ENCODE measurements around the gene TBX21.
"Not testable (repeated sequence)": the region's sequence is repeated elsewhere in the genome, so short reads cannot be mapped to it uniquely, and the experiment has no call there.

Gene TBX21

DNA sequence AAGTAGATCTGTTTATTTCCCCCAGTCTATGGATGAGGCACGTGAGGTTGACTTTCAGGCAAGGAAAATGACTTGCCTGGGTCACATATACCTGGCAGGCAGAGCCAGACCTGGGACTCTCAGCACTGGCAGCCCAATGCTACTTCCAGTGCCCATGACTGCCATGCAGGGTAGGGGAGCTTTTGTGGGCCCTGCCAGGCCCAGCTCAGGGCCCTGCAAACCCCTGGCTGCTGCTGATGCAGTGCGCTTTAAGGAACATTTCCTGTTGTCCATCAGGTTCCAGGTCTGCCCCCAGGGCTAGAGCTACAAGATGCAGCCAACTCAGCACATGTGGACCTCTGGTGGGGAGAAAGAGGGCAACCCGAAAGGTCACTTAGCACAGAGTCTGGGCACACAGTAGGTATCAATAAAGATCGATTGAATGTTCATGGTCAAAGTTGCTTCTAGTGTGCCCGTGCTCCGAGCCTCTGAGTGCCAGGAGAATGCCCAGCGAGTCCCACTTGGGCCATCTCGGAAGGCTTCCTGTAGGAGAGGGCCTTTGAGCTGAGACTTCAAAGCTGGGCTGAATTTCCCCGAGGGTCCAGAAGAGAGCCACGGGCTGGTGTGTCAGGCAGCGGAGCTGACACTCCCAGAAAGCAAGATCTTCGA, 513 bp upstream of the TBX21 start:
- no peak for DNase-seq

GRCh38 chr17:47733674-47734410, 806 bp downstream of the TBX21 start:
- DNase-seq: no peak

GRCh38 chr17:47735139-47735464, 2.1 kb downstream of the TBX21 start:
- no peak for DNase-seq

DNA sequence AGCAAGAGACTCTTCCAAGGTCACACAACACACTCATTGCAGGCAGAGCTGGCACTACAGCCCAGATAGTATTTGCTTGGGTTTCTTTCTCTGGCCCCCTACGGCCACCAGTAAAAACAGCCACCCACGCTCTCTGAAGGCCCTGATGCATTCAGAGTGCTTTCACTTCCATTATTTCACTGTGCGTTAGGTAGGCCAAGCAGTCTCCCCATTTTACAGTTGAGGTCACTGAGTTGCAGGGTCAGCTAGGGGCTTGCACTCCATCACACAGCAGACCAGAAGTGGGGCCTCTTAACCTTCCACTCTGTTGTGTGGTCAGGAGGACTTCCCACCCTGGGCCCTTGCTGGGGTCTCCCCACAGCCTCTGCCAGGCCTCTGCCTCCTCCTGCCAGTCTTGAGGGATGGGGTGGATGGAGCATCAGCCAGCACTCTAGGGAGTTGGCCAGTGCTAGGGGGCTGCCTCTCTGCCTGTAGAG, 2.5 kb downstream of the TBX21 start:
- no peak for DNase-seq

DNA sequence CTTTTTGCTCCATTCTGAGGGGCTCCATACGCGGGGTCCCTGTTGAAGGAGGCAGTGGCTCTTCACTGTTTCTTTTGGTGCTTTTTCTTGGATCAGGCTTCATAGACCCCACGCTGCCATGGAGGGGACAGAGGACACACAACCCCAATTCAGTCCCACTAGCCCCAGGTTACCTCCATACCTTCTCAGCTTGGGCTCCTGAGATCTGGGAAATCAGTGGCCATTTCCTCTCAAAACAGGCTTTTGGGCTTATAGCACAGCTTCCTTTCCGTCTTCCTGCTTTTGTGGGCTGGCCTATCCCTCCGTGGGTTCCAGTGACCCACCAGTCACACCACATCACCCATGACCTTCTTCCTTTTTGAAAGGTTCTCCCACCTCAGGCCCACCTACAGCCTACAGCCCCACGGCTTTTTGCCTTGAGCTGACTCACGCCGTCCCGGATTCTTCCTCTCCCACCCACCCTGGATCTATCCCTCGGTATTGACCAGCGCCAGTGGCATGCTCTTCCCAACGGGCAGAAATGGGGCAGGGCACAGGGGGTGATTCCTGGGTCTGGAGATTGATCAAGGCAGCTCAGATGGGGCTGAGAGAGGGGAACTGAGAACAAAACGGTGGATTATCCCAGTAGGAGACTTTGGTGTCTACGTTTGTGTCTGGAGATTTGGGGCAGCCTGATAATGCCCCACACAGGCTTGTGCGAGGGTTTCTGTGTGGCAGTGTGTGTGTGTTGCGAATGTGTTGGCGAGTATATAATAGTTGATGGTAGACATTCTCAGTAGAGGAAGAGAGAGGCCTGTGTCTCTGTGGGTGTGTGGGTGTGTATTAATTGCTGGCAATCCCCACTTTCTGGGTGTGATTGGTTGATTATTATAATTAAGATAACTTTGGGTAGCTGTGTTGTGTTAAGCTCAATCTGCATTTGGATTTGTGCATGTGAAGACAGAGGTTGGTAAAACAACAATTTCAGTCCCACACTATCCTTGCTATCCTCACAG, 3.8 kb downstream of the TBX21 start:
- DNase-seq: no peak

DNA sequence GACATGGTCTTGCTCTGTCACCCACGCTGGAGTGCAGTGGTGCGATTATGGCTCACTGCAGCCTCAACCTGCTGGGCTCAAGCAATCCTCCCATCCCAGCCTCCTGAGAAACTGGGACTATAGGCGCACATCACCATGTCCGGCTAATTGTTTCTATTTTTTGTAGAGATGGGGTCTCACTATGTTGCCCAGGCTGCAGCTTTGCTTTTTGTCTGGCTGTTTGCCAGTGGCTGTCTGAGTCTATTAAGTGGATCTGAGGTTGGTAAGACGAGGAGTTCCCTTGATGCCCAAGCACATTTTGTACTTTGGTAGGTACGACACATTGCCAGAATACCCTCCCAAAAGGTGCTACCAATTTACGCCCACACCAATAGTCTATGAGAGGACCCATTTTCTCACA, 5.1 kb downstream of the TBX21 start:
- DNase-seq: no peak

DNA sequence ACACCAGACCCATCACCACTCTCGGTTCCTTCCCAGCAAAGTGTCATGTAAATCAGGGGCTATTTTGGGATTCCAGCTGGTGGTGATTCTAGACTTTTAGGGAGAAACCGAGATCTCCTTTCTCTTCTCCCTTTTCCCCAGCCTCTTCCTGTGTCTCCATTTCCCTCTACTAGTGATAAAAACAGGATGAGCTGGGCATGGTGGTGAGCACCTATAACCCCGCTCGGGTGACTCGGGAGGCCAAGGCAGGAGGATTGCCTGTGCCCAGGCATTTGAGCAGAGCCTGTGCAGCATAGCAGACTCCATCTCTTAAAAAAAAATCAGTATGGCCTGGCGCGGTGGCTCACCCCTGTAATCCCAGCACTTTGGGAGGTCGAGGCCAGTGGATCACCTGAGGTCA, 6.1 kb downstream of the TBX21 start:
- no peak for DNase-seq

GRCh38 chr17:47739945-47740344, 6.9 kb downstream of the TBX21 start:
- DNase-seq: not testable (repeated sequence)

DNA sequence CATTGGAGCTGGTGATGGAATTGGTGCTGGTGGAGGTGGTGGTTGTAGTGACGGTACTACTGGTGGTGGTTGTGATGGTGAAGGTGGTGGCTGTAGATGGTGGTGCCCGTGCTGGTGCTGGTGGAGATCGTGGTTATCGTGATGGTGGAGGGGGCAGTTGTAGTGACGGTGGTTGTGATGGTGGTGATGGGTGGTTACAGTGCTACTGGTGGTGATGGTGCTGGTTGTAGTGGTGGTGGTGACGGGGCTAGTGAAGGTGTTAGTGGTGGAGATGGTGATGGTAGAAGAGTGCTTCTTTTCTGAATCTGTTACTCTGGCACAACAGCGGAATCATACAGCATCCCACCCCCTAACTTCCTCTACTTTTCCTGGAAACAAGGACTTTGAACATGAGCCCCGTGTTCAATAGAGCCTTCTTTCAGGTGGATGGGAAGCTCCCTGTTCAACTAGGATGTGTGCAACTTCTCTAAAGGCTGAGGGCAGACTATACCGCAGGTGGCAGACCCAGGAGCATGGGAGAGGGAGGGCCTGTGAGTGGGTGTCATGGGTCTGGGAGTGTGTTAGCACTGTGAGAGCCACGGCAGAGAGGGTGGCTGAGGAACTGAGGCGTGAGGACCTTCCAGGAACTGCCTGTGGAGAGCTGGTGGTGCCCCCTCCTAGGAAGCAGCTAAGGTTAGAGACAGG, 8.2 kb downstream of the TBX21 start:
- DNase-seq: no peak

- no peak for DNase-seq
Measured at GRCh38 chr17:47741793-47742145, 8.7 kb downstream of the TBX21 start.

DNA sequence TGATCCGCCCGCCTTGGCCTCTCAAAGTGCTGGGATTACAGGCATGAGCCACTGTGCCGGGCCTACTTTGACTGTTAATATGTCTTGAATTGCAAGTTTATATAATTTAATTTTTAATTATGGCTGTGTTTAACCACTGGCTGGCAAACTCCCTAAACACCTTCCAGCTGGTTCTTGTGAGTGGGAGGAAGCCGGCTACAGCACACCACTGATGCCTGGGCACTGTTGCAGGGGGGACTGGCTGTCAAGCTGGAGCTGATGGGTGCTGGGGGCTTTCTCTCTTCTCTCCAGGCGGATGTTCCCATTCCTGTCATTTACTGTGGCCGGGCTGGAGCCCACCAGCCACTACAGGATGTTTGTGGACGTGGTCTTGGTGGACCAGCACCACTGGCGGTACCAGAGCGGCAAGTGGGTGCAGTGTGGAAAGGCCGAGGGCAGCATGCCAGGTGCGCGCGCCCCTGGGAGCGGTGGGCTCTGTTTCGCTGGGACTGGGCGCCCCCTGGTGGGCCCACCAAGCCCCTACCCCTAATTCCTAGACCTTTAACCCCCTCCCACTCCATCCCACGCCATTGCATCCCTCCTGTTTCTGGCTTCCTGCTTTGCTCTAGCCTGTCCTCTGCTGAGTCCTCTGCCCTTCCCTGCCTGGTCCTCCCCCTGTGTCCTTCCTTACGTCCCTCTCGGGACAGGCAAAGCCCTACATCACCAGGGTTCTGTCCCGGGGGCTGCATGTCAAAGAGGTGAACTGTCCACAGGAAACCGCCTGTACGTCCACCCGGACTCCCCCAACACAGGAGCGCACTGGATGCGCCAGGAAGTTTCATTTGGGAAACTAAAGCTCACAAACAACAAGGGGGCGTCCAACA, 9.5 kb downstream of the TBX21 start:
- DNase-seq: no peak

DNA sequence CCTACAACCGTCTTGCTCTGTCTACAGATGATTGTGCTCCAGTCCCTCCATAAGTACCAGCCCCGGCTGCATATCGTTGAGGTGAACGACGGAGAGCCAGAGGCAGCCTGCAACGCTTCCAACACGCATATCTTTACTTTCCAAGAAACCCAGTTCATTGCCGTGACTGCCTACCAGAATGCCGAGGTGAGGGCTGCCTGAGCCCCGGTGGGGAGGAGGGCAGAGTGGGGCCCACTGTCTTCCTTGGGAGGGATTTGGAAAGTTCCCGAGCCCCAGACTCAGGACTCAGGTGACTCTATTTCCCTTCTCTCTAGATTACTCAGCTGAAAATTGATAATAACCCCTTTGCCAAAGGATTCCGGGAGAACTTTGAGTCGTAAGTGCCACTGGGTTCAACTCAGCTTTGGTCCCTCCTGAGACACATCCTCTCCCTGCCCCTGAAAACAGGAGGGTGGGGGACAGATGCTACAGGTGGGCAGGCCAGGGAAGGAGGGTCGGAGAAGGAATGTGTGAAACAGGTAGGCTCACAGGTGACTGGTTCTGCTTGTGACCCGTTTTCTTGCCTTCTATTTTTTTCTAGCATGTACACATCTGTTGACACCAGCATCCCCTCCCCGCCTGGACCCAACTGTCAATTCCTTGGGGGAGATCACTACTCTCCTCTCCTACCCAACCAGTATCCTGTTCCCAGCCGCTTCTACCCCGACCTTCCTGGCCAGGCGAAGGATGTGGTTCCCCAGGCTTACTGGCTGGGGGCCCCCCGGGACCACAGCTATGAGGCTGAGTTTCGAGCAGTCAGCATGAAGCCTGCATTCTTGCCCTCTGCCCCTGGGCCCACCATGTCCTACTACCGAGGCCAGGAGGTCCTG, 11.4 kb downstream of the TBX21 start:
- DNase-seq: no peak

DNA sequence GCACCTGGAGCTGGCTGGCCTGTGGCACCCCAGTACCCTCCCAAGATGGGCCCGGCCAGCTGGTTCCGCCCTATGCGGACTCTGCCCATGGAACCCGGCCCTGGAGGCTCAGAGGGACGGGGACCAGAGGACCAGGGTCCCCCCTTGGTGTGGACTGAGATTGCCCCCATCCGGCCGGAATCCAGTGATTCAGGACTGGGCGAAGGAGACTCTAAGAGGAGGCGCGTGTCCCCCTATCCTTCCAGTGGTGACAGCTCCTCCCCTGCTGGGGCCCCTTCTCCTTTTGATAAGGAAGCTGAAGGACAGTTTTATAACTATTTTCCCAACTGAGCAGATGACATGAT, 12.0 kb downstream of the TBX21 start:
- no peak for DNase-seq

DNA sequence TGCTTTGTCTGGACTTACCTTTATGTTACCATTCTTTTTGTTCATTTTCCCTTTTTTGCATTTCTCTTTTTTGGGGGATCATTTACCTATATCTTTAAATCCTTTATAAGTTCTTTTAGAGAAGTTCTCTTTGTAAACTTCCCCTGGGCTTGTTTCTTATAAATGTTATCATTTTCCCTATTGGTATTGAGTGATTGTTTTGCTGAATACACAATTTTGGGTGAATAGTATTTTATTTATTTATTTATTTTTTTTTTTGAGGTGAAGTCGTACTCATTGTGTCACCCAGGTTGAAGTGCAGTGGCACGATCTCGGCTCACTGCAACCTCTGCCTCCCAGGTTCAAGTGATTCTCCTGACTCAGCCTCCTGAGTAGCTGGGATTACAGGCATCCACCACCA, 18.4 kb downstream of the TBX21 start:
- no peak for DNase-seq

GRCh38 chr17:47757386-47757785, 24.4 kb downstream of the TBX21 start:
- no peak for DNase-seq

- no peak for DNase-seq
Measured at GRCh38 chr17:47760409-47761140, 27.5 kb downstream of the TBX21 start.

GRCh38 chr17:47762728-47763127, 29.7 kb downstream of the TBX21 start:
- DNase-seq: no peak

DNA sequence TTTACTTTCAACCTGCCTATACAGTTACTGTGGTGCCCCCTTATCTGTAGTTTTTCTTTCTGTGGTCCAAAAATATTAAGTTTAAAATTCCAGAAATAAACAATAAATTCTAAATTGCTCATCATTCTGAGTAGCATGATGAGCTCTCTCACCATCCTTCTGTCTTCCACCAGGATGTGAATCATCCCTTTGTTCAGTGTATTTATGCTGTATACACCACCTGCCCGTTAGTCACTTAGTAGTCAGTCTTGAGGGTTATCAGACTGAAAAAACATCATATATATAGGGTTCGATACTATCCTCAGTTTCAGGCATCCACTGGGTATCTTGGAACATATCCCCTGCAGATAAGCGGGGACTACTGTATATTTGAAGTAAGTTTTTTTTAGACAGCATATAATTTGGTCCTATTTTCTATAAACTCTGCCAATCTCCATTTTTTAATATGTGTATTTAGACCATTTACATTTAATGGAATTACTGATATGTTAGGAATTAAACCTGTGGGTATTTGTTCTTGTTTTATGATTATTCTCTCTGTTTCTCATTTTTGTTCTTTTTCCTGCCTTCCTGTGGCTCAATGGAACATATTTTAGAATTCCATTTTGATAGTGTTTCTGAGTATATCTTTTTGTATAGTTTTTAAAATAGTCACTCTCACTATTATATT, 31.0 kb downstream of the TBX21 start:
- no peak for DNase-seq

DNA sequence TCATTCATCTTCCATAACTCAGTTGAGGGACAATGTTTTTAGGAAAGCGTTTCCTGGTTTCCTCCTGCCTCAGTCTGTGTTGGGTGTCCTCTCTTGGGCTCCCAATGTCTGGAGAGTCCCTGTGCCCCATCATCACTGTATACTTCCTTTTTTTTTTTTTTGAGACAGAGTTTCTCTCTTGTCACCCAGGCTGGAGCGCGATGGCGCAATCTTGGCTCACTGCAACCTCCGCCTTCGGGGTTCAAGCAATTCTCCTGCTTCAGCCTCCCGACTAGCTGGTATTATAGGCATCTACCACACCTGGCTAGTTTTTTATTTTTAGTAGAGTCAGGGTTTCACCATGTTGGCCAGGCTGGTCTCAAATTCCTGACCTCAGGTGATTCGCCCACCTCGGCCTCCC, 40.6 kb downstream of the TBX21 start:
- DNase-seq: not testable (repeated sequence)

DNA sequence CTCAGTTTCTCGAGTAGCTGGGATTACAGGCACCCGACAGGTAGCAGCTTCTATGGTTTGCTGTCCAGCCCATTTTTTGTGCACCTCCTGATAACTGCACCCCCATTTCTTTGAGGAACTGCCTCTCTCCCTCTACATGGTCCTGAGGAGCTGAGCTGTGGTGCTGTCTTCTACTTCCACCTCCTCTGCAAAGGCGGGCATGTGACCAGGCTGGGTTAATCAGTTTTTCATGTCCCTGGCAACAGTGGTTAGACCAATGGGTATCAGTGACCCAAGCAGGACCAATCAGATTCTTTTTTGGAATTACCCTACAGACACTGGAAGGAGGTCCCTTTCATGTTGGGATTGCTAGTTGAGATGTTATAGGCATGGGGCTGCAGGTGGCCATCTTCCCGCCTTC, 41.3 kb downstream of the TBX21 start:
- DNase-seq: no peak

Measured in NCI-H1436 treated with DMSO at 0.1 percent for 48 hours (cell line).